ENCODE results near the gene ANKRD52.

- TF ChIP-seq CTCF (IDR thresholded peaks at IDR 0.05; ENCODE audit: low read depth, low read length, poor library complexity, severe bottlenecking) = no peak
- no peak for TF ChIP-seq EZH2phosphoT487 (IDR thresholded peaks at IDR 0.05; ENCODE audit: borderline replicate concordance, low read length)
Observed at GRCh38 chr12:56267443-56268071, 9.4 kb upstream of the ANKRD52 start.

All from DOHH2 (cell line).